Gastrocnemius medialis (tissue), 4 donors: ENCODE data around the gene ZNF710.

Source experiments
- CTCF ChIP-seq, 5 experiments: fragments of 450-650 bp in 3 of 5; fragments of 200-600 bp in 2 of 5; sonication (generic) in 2 of 5; IDR thresholded peaks in 4 of 5; conservative IDR thresholded peaks in 1 of 5; 1 replicate in 4 of 5; 2 replicates in 1 of 5; pipeline ENCODE4 v1.5.1; 2016 to 2019; ENCODE audit warnings: antibody characterized with exemption in 5 of 5, mild to moderate bottlenecking in 3 of 5, moderate library complexity in 3 of 5
- POLR2A ChIP-seq, 2 donors: fragments of 450-650 bp; IDR thresholded peaks; one replicate each; pipeline ENCODE4 v1.6.1; 2017; ENCODE audit warnings: antibody characterized with exemption in 2 of 2, mild to moderate bottlenecking in 2 of 2, moderate library complexity in 2 of 2

DNA sequence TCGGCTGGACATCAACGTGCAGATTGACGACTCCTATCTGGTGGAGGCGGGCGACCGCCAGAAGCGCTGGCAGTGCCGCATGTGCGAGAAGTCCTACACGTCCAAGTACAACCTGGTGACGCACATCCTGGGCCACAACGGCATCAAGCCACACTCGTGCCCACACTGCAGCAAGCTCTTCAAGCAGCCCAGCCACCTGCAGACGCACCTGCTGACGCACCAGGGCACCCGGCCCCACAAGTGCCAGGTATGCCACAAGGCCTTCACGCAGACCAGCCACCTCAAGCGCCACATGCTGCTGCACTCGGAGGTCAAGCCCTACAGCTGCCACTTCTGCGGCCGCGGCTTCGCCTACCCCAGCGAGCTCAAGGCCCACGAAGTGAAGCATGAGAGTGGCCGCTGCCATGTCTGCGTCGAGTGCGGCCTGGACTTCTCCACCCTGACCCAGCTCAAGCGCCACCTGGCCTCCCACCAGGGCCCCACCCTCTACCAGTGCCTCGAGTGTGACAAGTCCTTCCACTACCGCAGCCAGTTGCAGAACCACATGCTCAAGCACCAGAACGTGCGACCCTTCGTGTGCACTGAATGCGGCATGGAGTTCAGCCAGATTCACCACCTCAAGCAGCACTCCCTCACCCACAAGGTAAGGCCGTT lies 67.0 kb downstream of the ZNF710 start:
- no peak for TF ChIP-seq CTCF (IDR thresholded peaks at IDR 0.05 in 4 of 5, conservative IDR thresholded peaks at IDR 0.05 in 1 of 5)
- TF ChIP-seq POLR2A (IDR thresholded peaks at IDR 0.05) = no peak
